GM19397 (cell line): ENCODE data around the gene CCAR1.
"Not testable (repeated sequence)": the region's sequence is repeated elsewhere in the genome, so short reads cannot be mapped to it uniquely, and the experiment has no call there.

ENCODE experiments used
- ATAC-seq: cut with Tn5 transposase; IDR thresholded peaks from one replicate; pipeline ENCODE4 v1.9.1; 2021; ENCODE audit warnings: mild to moderate bottlenecking, moderate library complexity; ENCODE audit not compliant: unreplicated experiment

CCAR1 gene

GRCh38 chr10:68759223-68759863 is 38.3 kb downstream of the CCAR1 start:
- ATAC-seq, result no peak

GRCh38 chr10:68759967-68760366 is 38.9 kb downstream of the CCAR1 start:
- no peak for ATAC-seq

GRCh38 chr10:68767407-68767806 is 46.4 kb downstream of the CCAR1 start:
- ATAC-seq, result not testable (repeated sequence)

- no peak for ATAC-seq
Observed at GRCh38 chr10:68781613-68782574, 60.9 kb downstream of the CCAR1 start.

- ATAC-seq, result no peak
Observed at GRCh38 chr10:68784476-68784875, 63.4 kb downstream of the CCAR1 start.

- ATAC-seq, result no peak
Observed at GRCh38 chr10:68787813-68788212, 66.8 kb downstream of the CCAR1 start.

GRCh38 chr10:68790476-68790875 is 69.4 kb downstream of the CCAR1 start:
- no peak for ATAC-seq

GRCh38 chr10:68792115-68792514 is 71.1 kb downstream of the CCAR1 start:
- ATAC-seq, result no peak

GRCh38 chr10:68795886-68796532 is 75.0 kb downstream of the CCAR1 start:
- no peak for ATAC-seq

GRCh38 chr10:68796605-68797004 is 75.6 kb downstream of the CCAR1 start:
- no peak for ATAC-seq

GRCh38 chr10:68800211-68800610 is 79.2 kb downstream of the CCAR1 start:
- no peak for ATAC-seq

- ATAC-seq, result no peak
Observed at GRCh38 chr10:68804692-68805091, 83.7 kb downstream of the CCAR1 start.

GRCh38 chr10:68810830-68811229 is 89.8 kb downstream of the CCAR1 start:
- not testable (repeated sequence) for ATAC-seq

GRCh38 chr10:68811314-68812009 is 90.4 kb downstream of the CCAR1 start:
- ATAC-seq, result no peak

GRCh38 chr10:68812420-68812819 is 91.4 kb downstream of the CCAR1 start:
- ATAC-seq, result no peak

GRCh38 chr10:68813559-68813958 is 92.5 kb downstream of the CCAR1 start:
- no peak for ATAC-seq

- ATAC-seq, result no peak
Observed at GRCh38 chr10:68816796-68817412, 95.9 kb downstream of the CCAR1 start.

GRCh38 chr10:68820359-68820758 is 99.3 kb downstream of the CCAR1 start:
- not testable (repeated sequence) for ATAC-seq

- ATAC-seq, result not testable (repeated sequence)
Observed at GRCh38 chr10:68822626-68823025, 101.6 kb downstream of the CCAR1 start.

GRCh38 chr10:68826764-68827591 is 105.9 kb downstream of the CCAR1 start, which contains the start of gene STOX1:
Gene STOX1, plus strand, starts transcription at chr10:68827531. Its CDS starts 93 bp downstream, at chr10:68827624.
- ATAC-seq, result peak; percentile 71
